ENCODE measurements around the gene BMPER.

The BMPER gene

DNA sequence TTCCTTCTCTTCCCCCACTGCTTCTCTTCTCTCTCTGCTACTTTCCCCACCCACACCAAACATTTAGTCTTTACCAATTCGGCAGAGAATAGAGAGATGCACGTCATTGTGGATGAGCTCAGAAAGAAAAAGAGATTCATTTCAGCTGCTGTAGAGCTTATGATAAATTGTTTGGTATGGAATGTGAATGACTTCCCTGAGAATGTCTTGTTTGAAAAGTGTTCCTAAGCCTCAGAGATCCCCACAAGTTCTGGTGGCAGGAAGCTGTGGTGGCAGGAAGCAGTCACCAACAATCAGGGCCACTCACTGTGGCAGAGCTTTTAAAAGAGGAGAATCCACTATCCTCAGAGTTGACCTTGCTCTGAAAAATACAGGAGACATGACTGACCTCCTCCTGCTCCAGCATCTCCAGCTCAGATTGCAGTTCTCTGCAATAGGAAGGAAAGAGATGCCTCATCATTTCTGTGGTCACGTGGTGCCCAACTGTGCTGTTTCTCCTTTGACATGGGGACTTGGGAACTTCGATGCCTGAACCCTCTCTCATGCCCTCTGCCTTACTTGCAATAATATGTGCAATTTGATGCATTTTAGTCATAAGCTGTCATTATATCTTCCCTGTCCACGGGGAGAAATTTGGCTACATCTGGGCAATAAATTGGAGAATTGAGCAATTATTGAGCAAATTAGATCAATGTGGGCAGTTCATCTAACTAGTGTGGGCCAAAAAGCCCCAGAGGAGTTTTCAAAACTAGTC is 76.5 kb downstream of the BMPER start:
- Histone ChIP-seq H3K27ac (ENCODE audit: low read depth in 2 of 2, low read length in 2 of 2) (no peak overlapping the region), H3K4me3 (ENCODE audit: low read length in 2 of 2) (no peak overlapping the region), H3K4me1 (ENCODE audit: control insufficient read depth in 2 of 2, insufficient read depth in 2 of 2, low read length in 2 of 2) (no peaks in the 10 kb centered on the region), H3K9me3 (ENCODE audit: control insufficient read depth in 2 of 2, low read length in 2 of 2) (no peaks in the 10 kb centered on the region), H3K36me3 (ENCODE audit: control insufficient read depth in 2 of 2, insufficient read depth in 2 of 2, low read length in 2 of 2) (no peaks in the 10 kb centered on the region), H3K27me3 (ENCODE audit: control insufficient read depth in 2 of 2, insufficient read depth in 2 of 2, low read length in 2 of 2) (no peaks in the 10 kb centered on the region), H3K9ac (ENCODE audit: low read depth in 1 of 2, low read length in 2 of 2) (no peak overlapping the region)

- H3K9me3 ChIP-seq (ENCODE audit: control insufficient read depth in 2 of 2, low read length in 2 of 2) = no peaks in the 10 kb centered on the region
- no peak overlapping the region for H3K27ac ChIP-seq (ENCODE audit: low read depth in 2 of 2, low read length in 2 of 2)
- H3K27me3 ChIP-seq (ENCODE audit: control insufficient read depth in 2 of 2, insufficient read depth in 2 of 2, low read length in 2 of 2) = no peaks in the 10 kb centered on the region
- H3K4me1 ChIP-seq (ENCODE audit: control insufficient read depth in 2 of 2, insufficient read depth in 2 of 2, low read length in 2 of 2) = no peaks in the 10 kb centered on the region
- H3K9ac ChIP-seq (ENCODE audit: low read depth in 1 of 2, low read length in 2 of 2) = no peak overlapping the region
- no peak overlapping the region for H3K4me3 ChIP-seq (ENCODE audit: low read length in 2 of 2)
- H3K36me3 ChIP-seq (ENCODE audit: control insufficient read depth in 2 of 2, insufficient read depth in 2 of 2, low read length in 2 of 2) = no peaks in the 10 kb centered on the region
These were observed 77.1 kb downstream of the BMPER start for GRCh38 chr7:33982425-33982786.

- no peak overlapping the region for H3K27ac ChIP-seq (ENCODE audit: low read depth in 2 of 2, low read length in 2 of 2)
- no peaks in the 10 kb centered on the region for H3K36me3 ChIP-seq (ENCODE audit: control insufficient read depth in 2 of 2, insufficient read depth in 2 of 2, low read length in 2 of 2)
- no peak overlapping the region for H3K4me3 ChIP-seq (ENCODE audit: low read length in 2 of 2)
- H3K4me1 ChIP-seq (ENCODE audit: control insufficient read depth in 2 of 2, insufficient read depth in 2 of 2, low read length in 2 of 2) = no peaks in the 10 kb centered on the region
- no peaks in the 10 kb centered on the region for H3K27me3 ChIP-seq (ENCODE audit: control insufficient read depth in 2 of 2, insufficient read depth in 2 of 2, low read length in 2 of 2)
- no peak overlapping the region for H3K9ac ChIP-seq (ENCODE audit: low read depth in 1 of 2, low read length in 2 of 2)
- no peaks in the 10 kb centered on the region for H3K9me3 ChIP-seq (ENCODE audit: control insufficient read depth in 2 of 2, low read length in 2 of 2)
These were observed 81.1 kb downstream of the BMPER start for GRCh38 chr7:33986451-33986850.

DNA sequence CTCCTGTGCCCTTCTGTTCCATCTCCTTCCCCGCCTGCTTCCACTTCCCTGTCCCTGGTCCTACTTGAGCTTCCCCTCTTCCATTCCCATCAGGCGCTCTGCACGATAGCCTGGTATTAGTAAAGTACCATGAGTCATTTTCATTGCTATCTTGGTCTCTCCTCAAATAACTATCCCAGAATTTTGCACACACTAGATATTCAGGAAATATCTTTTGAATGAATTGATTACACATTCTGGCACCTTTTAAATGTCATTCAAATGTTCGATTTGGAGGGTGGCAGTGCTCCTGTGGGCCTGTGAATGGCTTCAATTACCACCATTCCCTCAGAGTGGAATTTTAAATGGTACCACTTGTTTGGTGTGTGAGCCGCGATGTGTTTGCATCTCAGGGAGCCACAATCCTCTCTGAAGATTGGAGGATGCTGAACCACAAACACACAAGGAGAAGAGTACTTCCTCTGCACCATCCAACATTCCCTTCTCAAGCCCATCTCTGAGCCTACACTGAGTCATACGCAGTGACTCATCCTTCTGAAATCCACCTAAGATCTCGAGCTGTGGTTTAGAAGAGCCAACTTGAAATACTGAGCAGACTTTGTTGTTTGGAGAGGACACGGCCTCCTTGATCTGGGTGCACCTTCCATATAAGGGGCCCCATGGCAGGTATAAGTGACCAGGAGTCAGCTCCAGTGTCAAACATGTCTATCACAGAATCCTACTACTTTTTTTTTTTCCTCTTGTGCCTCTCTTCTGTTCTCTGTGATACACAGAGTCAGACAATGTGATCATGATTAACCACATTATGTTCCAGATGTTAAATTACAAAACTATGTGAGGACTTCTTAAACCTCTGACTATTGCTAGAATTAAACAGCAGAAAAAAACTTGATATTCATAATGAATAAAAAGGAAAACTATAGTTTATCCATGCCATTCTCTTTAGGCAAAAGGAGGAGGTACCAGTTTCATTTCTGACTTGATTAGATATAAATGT is 81.9 kb downstream of the BMPER start:
- no peak overlapping the region for H3K27ac ChIP-seq (ENCODE audit: low read depth in 2 of 2, low read length in 2 of 2)
- no peak overlapping the region for H3K9ac ChIP-seq (ENCODE audit: low read depth in 1 of 2, low read length in 2 of 2)
- no peaks in the 10 kb centered on the region for H3K36me3 ChIP-seq (ENCODE audit: control insufficient read depth in 2 of 2, insufficient read depth in 2 of 2, low read length in 2 of 2)
- H3K4me3 ChIP-seq (ENCODE audit: low read length in 2 of 2) = no peak overlapping the region
- H3K27me3 ChIP-seq (ENCODE audit: control insufficient read depth in 2 of 2, insufficient read depth in 2 of 2, low read length in 2 of 2) = no peaks in the 10 kb centered on the region
- H3K9me3 ChIP-seq (ENCODE audit: control insufficient read depth in 2 of 2, low read length in 2 of 2) = no peaks in the 10 kb centered on the region
- no peaks in the 10 kb centered on the region for H3K4me1 ChIP-seq (ENCODE audit: control insufficient read depth in 2 of 2, insufficient read depth in 2 of 2, low read length in 2 of 2)

DNA sequence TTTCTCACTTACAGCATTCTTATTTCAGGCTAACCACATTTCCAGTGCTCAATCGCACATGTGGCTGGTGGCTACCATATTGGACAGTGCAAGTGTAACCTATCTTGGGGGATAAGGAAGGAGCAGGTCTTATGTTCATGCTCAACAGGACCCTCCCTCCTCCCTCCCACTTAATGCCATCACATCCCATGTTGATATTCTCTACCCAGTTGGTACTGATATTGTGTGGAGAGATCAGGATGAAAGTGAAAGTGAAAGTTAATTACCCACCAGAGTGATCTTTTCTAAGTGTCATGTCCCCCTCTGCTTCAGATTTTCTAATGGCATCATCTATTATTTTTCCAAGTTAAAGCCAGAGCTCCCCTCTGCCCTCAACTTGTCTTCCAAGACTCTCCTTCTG is 91.6 kb downstream of the BMPER start:
- H3K27me3 ChIP-seq (ENCODE audit: control insufficient read depth in 2 of 2, insufficient read depth in 2 of 2, low read length in 2 of 2) = no peaks in the 10 kb centered on the region
- no peak overlapping the region for H3K4me3 ChIP-seq (ENCODE audit: low read length in 2 of 2)
- H3K9ac ChIP-seq (ENCODE audit: low read depth in 1 of 2, low read length in 2 of 2) = no peak overlapping the region
- H3K27ac ChIP-seq (ENCODE audit: low read depth in 2 of 2, low read length in 2 of 2) = no peak overlapping the region
- H3K9me3 ChIP-seq (ENCODE audit: control insufficient read depth in 2 of 2, low read length in 2 of 2) = no peaks in the 10 kb centered on the region
- H3K4me1 ChIP-seq (ENCODE audit: control insufficient read depth in 2 of 2, insufficient read depth in 2 of 2, low read length in 2 of 2) = no peaks in the 10 kb centered on the region
- H3K36me3 ChIP-seq (ENCODE audit: control insufficient read depth in 2 of 2, insufficient read depth in 2 of 2, low read length in 2 of 2) = no peaks in the 10 kb centered on the region

- H3K27ac ChIP-seq (ENCODE audit: low read depth in 2 of 2, low read length in 2 of 2) = no peak overlapping the region
- H3K36me3 ChIP-seq (ENCODE audit: control insufficient read depth in 2 of 2, insufficient read depth in 2 of 2, low read length in 2 of 2) = no peaks in the 10 kb centered on the region
- no peak overlapping the region for H3K9ac ChIP-seq (ENCODE audit: low read depth in 1 of 2, low read length in 2 of 2)
- H3K4me3 ChIP-seq (ENCODE audit: low read length in 2 of 2) = no peak overlapping the region
- no peaks in the 10 kb centered on the region for H3K27me3 ChIP-seq (ENCODE audit: control insufficient read depth in 2 of 2, insufficient read depth in 2 of 2, low read length in 2 of 2)
- H3K4me1 ChIP-seq (ENCODE audit: control insufficient read depth in 2 of 2, insufficient read depth in 2 of 2, low read length in 2 of 2) = no peaks in the 10 kb centered on the region
- H3K9me3 ChIP-seq (ENCODE audit: control insufficient read depth in 2 of 2, low read length in 2 of 2) = no peaks in the 10 kb centered on the region
These were observed 93.1 kb downstream of the BMPER start for GRCh38 chr7:33998476-33998875.

GRCh38 chr7:34011017-34011695 is 105.8 kb downstream of the BMPER start:
- H3K9ac ChIP-seq (ENCODE audit: low read depth in 1 of 2, low read length in 2 of 2) = no peak overlapping the region
- no peaks in the 10 kb centered on the region for H3K9me3 ChIP-seq (ENCODE audit: control insufficient read depth in 2 of 2, low read length in 2 of 2)
- H3K27me3 ChIP-seq (ENCODE audit: control insufficient read depth in 2 of 2, insufficient read depth in 2 of 2, low read length in 2 of 2) = no peaks in the 10 kb centered on the region
- H3K36me3 ChIP-seq (ENCODE audit: control insufficient read depth in 2 of 2, insufficient read depth in 2 of 2, low read length in 2 of 2) = no peaks in the 10 kb centered on the region
- H3K27ac ChIP-seq (ENCODE audit: low read depth in 2 of 2, low read length in 2 of 2) = no peak overlapping the region
- H3K4me1 ChIP-seq (ENCODE audit: control insufficient read depth in 2 of 2, insufficient read depth in 2 of 2, low read length in 2 of 2) = no peaks in the 10 kb centered on the region
- no peak overlapping the region for H3K4me3 ChIP-seq (ENCODE audit: low read length in 2 of 2)

- Histone ChIP-seq H3K36me3 (ENCODE audit: control insufficient read depth in 2 of 2, insufficient read depth in 2 of 2, low read length in 2 of 2) (no peaks in the 10 kb centered on the region), H3K27me3 (ENCODE audit: control insufficient read depth in 2 of 2, insufficient read depth in 2 of 2, low read length in 2 of 2) (no peaks in the 10 kb centered on the region), H3K9me3 (ENCODE audit: control insufficient read depth in 2 of 2, low read length in 2 of 2) (no peaks in the 10 kb centered on the region), H3K4me1 (ENCODE audit: control insufficient read depth in 2 of 2, insufficient read depth in 2 of 2, low read length in 2 of 2) (no peaks in the 10 kb centered on the region), H3K9ac (ENCODE audit: low read depth in 1 of 2, low read length in 2 of 2) (no peak overlapping the region), H3K4me3 (ENCODE audit: low read length in 2 of 2) (no peak overlapping the region), H3K27ac (ENCODE audit: low read depth in 2 of 2, low read length in 2 of 2) (no peak overlapping the region)
These were observed 106.4 kb downstream of the BMPER start for GRCh38 chr7:34011696-34012095.

DNA sequence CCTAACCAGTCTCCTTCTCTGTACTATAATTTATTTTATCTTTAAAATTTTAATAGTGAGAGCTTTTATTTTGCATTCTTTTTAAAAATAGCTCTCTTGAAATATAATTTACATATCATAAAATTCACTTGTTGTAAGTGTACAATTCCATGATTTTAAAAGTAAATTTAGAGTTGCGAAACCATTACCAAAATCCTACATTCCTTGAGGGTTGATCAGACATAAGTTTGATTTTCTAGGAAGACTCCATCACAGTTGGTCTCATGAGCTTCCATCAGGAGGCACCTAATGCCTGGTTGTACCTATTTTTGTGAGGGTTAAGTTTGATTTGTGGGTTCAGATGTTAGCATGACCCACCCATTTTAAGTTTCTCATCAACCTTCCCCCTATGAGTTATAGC is 108.1 kb downstream of the BMPER start:
- H3K9me3 ChIP-seq (ENCODE audit: control insufficient read depth in 2 of 2, low read length in 2 of 2) = no peaks in the 10 kb centered on the region
- no peaks in the 10 kb centered on the region for H3K36me3 ChIP-seq (ENCODE audit: control insufficient read depth in 2 of 2, insufficient read depth in 2 of 2, low read length in 2 of 2)
- no peaks in the 10 kb centered on the region for H3K27me3 ChIP-seq (ENCODE audit: control insufficient read depth in 2 of 2, insufficient read depth in 2 of 2, low read length in 2 of 2)
- H3K4me1 ChIP-seq (ENCODE audit: control insufficient read depth in 2 of 2, insufficient read depth in 2 of 2, low read length in 2 of 2) = no peaks in the 10 kb centered on the region
- H3K27ac ChIP-seq (ENCODE audit: low read depth in 2 of 2, low read length in 2 of 2) = no peak overlapping the region
- H3K9ac ChIP-seq (ENCODE audit: low read depth in 1 of 2, low read length in 2 of 2) = no peak overlapping the region
- no peak overlapping the region for H3K4me3 ChIP-seq (ENCODE audit: low read length in 2 of 2)

GRCh38 chr7:34015651-34016050 is 110.3 kb downstream of the BMPER start:
- Histone ChIP-seq H3K27ac (ENCODE audit: low read depth in 2 of 2, low read length in 2 of 2) (no peak overlapping the region), H3K36me3 (ENCODE audit: control insufficient read depth in 2 of 2, insufficient read depth in 2 of 2, low read length in 2 of 2) (no peaks in the 10 kb centered on the region), H3K9ac (ENCODE audit: low read depth in 1 of 2, low read length in 2 of 2) (no peak overlapping the region), H3K4me1 (ENCODE audit: control insufficient read depth in 2 of 2, insufficient read depth in 2 of 2, low read length in 2 of 2) (no peaks in the 10 kb centered on the region), H3K4me3 (ENCODE audit: low read length in 2 of 2) (no peak overlapping the region), H3K9me3 (ENCODE audit: control insufficient read depth in 2 of 2, low read length in 2 of 2) (no peaks in the 10 kb centered on the region), H3K27me3 (ENCODE audit: control insufficient read depth in 2 of 2, insufficient read depth in 2 of 2, low read length in 2 of 2) (no peaks in the 10 kb centered on the region)
